Measurements from ENCODE around the gene CD86.

- TF ChIP-seq REST (IDR thresholded peaks at IDR 0.05; ENCODE audit: insufficient replicate concordance, low read depth) (no peak), POLR2AphosphoS5 (IDR thresholded peaks at IDR 0.05; ENCODE audit: low read depth) (peak; percentile 45; the same call in 1 of the 2 replicates), SPI1 (IDR thresholded peaks at IDR 0.05; ENCODE audit: borderline replicate concordance, low read depth) (no peak)
- TF ChIP-seq, protein P1, sequence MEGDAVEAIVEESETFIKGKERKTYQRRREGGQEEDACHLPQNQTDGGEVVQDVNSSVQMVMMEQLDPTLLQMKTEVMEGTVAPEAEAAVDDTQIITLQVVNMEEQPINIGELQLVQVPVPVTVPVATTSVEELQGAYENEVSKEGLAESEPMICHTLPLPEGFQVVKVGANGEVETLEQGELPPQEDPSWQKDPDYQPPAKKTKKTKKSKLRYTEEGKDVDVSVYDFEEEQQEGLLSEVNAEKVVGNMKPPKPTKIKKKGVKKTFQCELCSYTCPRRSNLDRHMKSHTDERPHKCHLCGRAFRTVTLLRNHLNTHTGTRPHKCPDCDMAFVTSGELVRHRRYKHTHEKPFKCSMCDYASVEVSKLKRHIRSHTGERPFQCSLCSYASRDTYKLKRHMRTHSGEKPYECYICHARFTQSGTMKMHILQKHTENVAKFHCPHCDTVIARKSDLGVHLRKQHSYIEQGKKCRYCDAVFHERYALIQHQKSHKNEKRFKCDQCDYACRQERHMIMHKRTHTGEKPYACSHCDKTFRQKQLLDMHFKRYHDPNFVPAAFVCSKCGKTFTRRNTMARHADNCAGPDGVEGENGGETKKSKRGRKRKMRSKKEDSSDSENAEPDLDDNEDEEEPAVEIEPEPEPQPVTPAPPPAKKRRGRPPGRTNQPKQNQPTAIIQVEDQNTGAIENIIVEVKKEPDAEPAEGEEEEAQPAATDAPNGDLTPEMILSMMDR (IDR thresholded peaks at IDR 0.05; ENCODE audit: insufficient read depth, low read length): no peak
Measured at GRCh38 chr3:122167630-122168029, 112.5 kb downstream of the CD86 start.
